Fibroblast of the aortic adventitia (primary cell): ENCODE measurements around the gene BSG. TPM values are rescaled to one million over a fixed set of nuclear protein-coding genes. Genes with fewer than 3 reads are reported as not detected.

ENCODE experiments used
- DNase-seq: peaks from one replicate; pipeline ENCODE4 v3.0.0-alpha.2; 2010; ENCODE audit warnings: low read depth
- H3K4me3 ChIP-seq: 2 replicates; pipeline ENCODE4 v1.5.1; 2011; ENCODE audit warnings: low read depth, mild to moderate bottlenecking, control low read depth, low read length, moderate library complexity
- CTCF ChIP-seq: IDR thresholded peaks from 2 replicates; pipeline ENCODE4 v1.5.1; 2011; ENCODE audit warnings: mild to moderate bottlenecking, low read length, control low read depth, inconsistent platforms; ENCODE audit not compliant: insufficient read depth
- total RNA-seq: library from RNA; depleted of rRNA; stranded (reverse); fragments of >200 nt; gene quantifications from 2 replicates; pipeline ENCODE4 v1.2.3, GENCODE V29; 2012; ENCODE audit warnings: low replicate concordance

Gene BSG
- 151 and 239 TPM in 2 replicates for total RNA-seq

GRCh38 chr19:572140-572742 is at the start of gene BSG:
Gene BSG, plus strand, starts transcription at chr19:572596. Its CDS starts 39 bp downstream, at chr19:572635.
- H3K4me3 ChIP-seq: peak within 1 kb of the TSS; percentile 93
- peak; percentile 96 for DNase-seq
- no peak for TF ChIP-seq CTCF

GRCh38 chr19:522726-523125 is 49.7 kb upstream of the BSG start:
- H3K4me3 ChIP-seq: no peak overlapping the region
- TF ChIP-seq CTCF: no peak
- no peak for DNase-seq

- no peak for TF ChIP-seq CTCF
- no peak for DNase-seq
- no peak overlapping the region for H3K4me3 ChIP-seq
Observed at GRCh38 chr19:524062-524674, 48.2 kb upstream of the BSG start.

DNA sequence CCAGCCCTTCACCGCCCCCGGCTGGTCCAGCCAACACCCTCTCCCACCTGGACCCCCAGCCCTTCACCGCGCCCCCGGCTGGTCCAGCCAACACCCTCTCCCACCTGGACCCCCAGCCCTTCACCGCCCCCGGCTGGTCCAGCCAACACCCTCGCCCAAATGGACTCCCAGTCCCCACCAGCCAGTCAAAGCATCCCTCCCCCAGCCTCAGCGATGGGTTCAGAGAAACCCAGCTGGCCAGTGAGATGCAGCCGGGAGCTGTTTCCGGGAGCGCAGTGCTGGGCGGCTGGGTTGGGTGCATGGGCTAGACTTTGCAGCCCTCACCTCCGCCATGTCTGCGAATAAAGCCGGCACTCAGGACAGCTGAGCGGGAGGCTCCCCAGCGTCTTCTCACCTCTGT is 47.4 kb upstream of the BSG start:
- no peak for DNase-seq
- TF ChIP-seq CTCF: no peak
- H3K4me3 ChIP-seq: no peak overlapping the region

- no peak for DNase-seq
- TF ChIP-seq CTCF: no peak
- H3K4me3 ChIP-seq: no peak overlapping the region
Observed at GRCh38 chr19:525857-526419, 46.5 kb upstream of the BSG start.

DNA sequence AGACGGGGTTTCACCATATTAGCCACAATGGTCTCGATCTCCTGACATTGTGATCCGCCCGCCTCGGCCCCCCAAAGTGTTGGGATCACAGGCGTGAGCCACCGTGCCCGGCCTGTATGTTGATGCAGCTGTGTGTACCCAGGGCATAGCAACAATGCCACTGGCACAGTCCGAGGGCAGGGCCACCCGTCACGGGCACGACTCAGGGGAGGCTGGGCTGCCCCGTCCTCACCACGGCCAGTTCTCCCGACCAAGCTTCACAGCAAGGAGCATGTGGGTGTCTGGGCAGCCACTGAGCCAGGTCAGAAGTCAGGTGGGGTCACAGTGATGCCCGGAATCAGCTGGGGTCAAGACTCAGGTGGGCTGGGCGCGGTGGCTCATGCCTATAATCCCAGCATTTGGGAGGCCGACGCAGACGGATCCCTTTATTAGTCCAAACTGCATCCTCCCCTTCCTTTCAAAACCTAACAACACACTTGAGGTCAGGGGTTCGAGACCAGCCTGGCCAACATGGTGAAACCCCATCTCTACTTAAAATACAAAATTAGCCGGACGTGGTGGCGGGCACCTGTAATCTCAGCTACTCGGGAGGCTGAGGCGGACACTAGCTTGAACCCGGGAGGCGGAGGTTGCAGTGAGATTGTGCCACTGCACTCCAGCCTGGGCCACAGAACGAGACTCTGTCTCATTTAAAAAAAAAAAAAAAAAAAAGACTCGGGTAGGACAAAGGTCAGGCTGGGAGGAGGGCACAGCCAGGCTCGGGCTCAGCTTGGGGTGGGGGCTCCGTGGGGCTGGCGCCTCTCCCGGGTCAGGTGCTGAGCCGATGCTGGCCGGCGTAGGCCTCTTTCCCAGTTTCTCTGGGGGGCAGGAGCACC is 42.0 kb upstream of the BSG start:
- no peak for TF ChIP-seq CTCF
- H3K4me3 ChIP-seq: peak overlapping the region; percentile 77
- DNase-seq: no peak
